ENCODE data around the gene RNF144A. TPM values are rescaled to one million over a fixed set of nuclear protein-coding genes. Genes with fewer than 3 reads are reported as not detected.

The RNF144A gene
- total and polyA plus RNA-seq, 12 donors, result 13.0 to 103 (median 42.3) TPM

DNA sequence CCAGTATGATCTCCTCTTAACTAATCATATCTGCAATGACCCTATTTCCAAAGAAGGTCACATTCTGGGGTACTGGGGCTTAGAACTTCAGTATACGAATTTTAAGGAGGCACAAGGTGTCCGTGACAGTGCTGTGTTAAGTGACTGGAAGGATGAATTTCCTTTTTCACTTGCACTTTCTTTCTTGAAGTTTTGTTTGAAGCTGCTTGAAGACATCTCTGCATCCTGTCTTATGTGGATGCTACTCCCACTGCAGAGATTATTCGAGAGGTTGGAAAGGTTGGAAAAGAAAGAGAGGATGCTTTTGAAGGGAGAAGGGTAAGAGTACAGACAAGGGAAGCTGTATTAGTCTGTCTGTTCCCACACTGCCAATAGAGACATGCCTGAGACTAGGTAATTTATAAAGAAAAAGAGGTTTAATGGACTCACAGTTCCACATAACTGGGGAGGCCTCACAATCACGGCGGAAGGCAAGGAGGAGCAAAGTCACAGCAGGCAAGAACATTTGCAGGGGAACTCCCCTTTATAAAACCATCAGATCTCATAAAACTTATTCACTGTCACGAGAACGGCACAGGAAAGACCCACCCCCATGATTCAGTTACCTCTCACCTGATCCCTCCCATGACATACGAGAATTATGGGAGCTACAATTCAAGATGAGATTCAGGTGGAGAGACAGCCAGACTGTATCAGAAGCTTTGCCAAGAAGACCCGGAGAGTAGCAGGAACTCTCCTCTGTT is 3.6 kb upstream of the RNF144A start:
- intact Hi-C loops (cut with DNase I), result no loop called here
- no peaks in the 10 kb centered on the region for H3K27me3 ChIP-seq
- no peak overlapping the region for H3K4me3 ChIP-seq
- H3K27ac ChIP-seq, result no peak overlapping the region
- H3K4me1 ChIP-seq (replicated peaks in 1 of 2), result peaks cover 0 to 10% of the 10 kb centered on the region in 2 donors
- no peaks in the 10 kb centered on the region for H3K36me3 ChIP-seq (replicated peaks in 1 of 2)
- H3K9me3 ChIP-seq (replicated peaks in 1 of 3), result no peaks in the 10 kb centered on the region
- DNase-seq, result no peak
- no peak for TF ChIP-seq POLR2A (IDR thresholded peaks at IDR 0.05)
- TF ChIP-seq, protein P1, sequence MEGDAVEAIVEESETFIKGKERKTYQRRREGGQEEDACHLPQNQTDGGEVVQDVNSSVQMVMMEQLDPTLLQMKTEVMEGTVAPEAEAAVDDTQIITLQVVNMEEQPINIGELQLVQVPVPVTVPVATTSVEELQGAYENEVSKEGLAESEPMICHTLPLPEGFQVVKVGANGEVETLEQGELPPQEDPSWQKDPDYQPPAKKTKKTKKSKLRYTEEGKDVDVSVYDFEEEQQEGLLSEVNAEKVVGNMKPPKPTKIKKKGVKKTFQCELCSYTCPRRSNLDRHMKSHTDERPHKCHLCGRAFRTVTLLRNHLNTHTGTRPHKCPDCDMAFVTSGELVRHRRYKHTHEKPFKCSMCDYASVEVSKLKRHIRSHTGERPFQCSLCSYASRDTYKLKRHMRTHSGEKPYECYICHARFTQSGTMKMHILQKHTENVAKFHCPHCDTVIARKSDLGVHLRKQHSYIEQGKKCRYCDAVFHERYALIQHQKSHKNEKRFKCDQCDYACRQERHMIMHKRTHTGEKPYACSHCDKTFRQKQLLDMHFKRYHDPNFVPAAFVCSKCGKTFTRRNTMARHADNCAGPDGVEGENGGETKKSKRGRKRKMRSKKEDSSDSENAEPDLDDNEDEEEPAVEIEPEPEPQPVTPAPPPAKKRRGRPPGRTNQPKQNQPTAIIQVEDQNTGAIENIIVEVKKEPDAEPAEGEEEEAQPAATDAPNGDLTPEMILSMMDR (IDR thresholded peaks at IDR 0.05), result no peak
- 88 to 96% (median 91%) methylated on average over 9 of the region's 9 CpGs for WGBS, 4 donors

DNA sequence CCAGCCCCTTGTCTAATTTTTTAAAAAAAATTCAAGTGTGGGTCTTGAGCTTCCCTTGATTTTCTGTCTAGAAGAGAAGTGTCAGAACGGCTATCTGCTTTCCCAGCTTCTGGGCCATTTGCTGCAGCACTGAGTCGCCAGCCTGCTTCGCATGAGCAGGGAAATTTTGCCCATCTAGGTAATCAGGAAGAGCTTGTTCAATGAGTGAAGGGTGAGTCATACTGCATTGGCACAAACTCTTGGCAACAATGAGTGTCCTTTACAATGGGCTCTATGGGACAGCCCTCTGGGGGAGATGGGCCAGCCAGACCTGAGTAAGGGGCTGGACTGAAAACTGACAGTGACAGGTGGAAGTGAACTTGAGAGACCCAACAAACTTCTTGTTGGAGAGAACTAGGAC is 2.4 kb upstream of the RNF144A start:
- 51 to 66% (median 57%) methylated on average over 3 of the region's 3 CpGs for WGBS, 4 donors
- TF ChIP-seq POLR2A (IDR thresholded peaks at IDR 0.05), result no peak
- TF ChIP-seq, protein P1 (IDR thresholded peaks at IDR 0.05), result no peak
- Histone ChIP-seq H3K4me3 (no peak overlapping the region), H3K4me1 (replicated peaks in 1 of 2) (peaks cover 6 to 22% of the 10 kb centered on the region in 2 donors), H3K27me3 (no peaks in the 10 kb centered on the region), H3K27ac (no peak overlapping the region), H3K9me3 (replicated peaks in 1 of 3) (no peaks in the 10 kb centered on the region), H3K36me3 (replicated peaks in 1 of 2) (no peaks in the 10 kb centered on the region)
- intact Hi-C loops (cut with DNase I), result loop anchor here in 1 of 2 donors (5.0 kb wide), 1 partner anchor 127 kb away; no protein-coding TSS in a partner anchor
- DNase-seq, result peak in 6 of 7 donors; percentile 25 to 57 (median 48)

DNA sequence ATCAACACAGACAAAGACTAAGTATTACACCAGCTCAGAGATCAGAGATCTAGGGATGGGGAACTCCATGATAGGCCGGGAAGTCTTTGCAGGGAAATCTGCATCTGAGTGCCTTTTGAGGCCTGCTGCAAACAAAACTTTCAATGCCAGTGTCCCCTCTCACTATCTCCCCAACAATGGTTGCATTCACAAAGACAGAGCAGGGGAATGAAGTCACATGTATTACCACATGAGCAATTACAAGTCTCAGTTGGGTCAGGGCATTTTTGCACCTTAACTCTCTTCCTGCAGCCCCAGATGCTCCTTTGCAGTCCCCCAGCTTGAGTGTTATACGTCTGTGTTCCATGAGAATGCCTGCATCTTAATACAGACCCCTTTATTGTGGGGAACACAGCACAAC is 1.8 kb upstream of the RNF144A start:
- Histone ChIP-seq H3K4me3 (no peak overlapping the region), H3K27me3 (no peaks in the 10 kb centered on the region), H3K36me3 (replicated peaks in 1 of 2) (no peaks in the 10 kb centered on the region), H3K4me1 (replicated peaks in 1 of 2) (peaks cover 7 to 28% of the 10 kb centered on the region in 2 donors), H3K27ac (no peak overlapping the region), H3K9me3 (replicated peaks in 1 of 3) (no peaks in the 10 kb centered on the region)
- TF ChIP-seq POLR2A (IDR thresholded peaks at IDR 0.05), result no peak
- TF ChIP-seq, protein P1 (IDR thresholded peaks at IDR 0.05), result no peak
- intact Hi-C loops (cut with DNase I), result loop anchor here in 1 of 2 donors (5.0 kb wide), 1 partner anchor 127 kb away; no protein-coding TSS in a partner anchor
- DNase-seq, result no peak
- WGBS, 4 donors, result 92 to 98% (median 95%) methylated on average over 2 of the region's 2 CpGs

GRCh38 chr2:6916224-6916623 is 988 bp upstream of the RNF144A start:
- no peak for DNase-seq
- Histone ChIP-seq H3K9me3 (replicated peaks in 1 of 3) (no peaks in the 10 kb centered on the region), H3K36me3 (replicated peaks in 1 of 2) (no peaks in the 10 kb centered on the region), H3K4me3 (no peak overlapping the region), H3K27ac (peak overlapping the region in 1 of 5 donors; percentile 36), H3K4me1 (replicated peaks in 1 of 2) (peaks cover 15 to 36% of the 10 kb centered on the region in 2 donors), H3K27me3 (no peaks in the 10 kb centered on the region)
- TF ChIP-seq POLR2A (IDR thresholded peaks at IDR 0.05), result no peak
- TF ChIP-seq, protein P1 (IDR thresholded peaks at IDR 0.05), result no peak
- intact Hi-C loops (cut with DNase I), result loop anchor here in 1 of 2 donors (5.0 kb wide), 1 partner anchor 126 kb away; no protein-coding TSS in a partner anchor
- WGBS, 4 donors, result 91 to 96% (median 91%) methylated on average over 3 of the region's 3 CpGs
